ENCODE results near the gene PRDM1. TPM values are rescaled to one million over a fixed set of nuclear protein-coding genes. Genes with fewer than 3 reads are reported as not detected.

Gene PRDM1
- total and polyA plus RNA-seq, 2 donors (not counting 1 experiment from before 2014, with no cell fraction given): 6.9 to 9.6 TPM

DNA sequence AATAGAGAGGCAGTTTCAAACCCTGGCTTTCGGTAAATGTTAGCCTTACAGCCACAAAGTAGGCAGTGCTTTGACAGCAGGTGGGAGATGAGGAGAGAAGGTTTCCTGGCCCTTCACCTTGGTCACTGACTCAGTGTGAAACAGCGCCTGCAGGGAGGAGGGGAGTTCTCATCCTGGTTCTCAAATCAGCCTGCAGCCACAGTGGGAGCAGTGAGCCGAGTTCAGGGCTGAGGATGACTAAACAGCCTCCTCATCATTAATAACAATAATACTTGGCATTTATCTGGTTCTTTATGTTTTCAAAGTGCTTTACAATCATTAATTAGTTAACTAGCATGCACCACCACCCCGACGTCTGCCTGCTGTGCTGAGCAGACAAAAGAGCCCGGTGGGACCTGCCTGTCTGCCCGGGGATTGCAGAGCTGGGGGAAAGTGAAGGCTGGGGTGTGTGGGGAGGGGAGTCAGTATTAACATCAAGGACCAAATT is 59.6 kb downstream of the PRDM1 start:
- Histone ChIP-seq H3K4me3 (ENCODE audit: control extremely low read depth in 1 of 5, extremely low read depth in 1 of 5, insufficient read depth in 1 of 5, low read depth in 2 of 5, low read length in 4 of 5) (no peak overlapping the region), H3K27me3 (replicated peaks in 1 of 4; ENCODE audit: control extremely low read depth in 1 of 4, control insufficient read depth in 3 of 4, insufficient read depth in 4 of 4, low read length in 3 of 4) (no peaks in the 10 kb centered on the region), H3K4me1 (ENCODE audit: control insufficient read depth in 2 of 2, insufficient read depth in 2 of 2, low read length in 2 of 2) (peaks cover 18 to 25% of the 10 kb centered on the region in 2 donors), H3K9me3 (ENCODE audit: control extremely low read depth in 1 of 3, control insufficient read depth in 2 of 3, insufficient read depth in 1 of 3, low read length in 2 of 3) (no peaks in the 10 kb centered on the region), H3K79me2 (ENCODE audit: control insufficient read depth, insufficient read depth, low read length) (no peaks in the 10 kb centered on the region), H2AFZ (ENCODE audit: insufficient read depth, low read depth, low read length, poor library complexity, severe bottlenecking) (peak overlapping the region; percentile 1), H3K9ac (ENCODE audit: low read length) (no peak overlapping the region), H4K20me1 (ENCODE audit: control insufficient read depth, insufficient read depth, low read length, poor library complexity, severe bottlenecking) (no peaks in the 10 kb centered on the region), H3K36me3 (replicated peaks in 1 of 2; ENCODE audit: control extremely low read depth in 1 of 2, control insufficient read depth in 1 of 2, extremely low read depth in 1 of 2, insufficient read depth in 2 of 2, low read length in 1 of 2) (no peaks in the 10 kb centered on the region), H3K4me2 (replicated peaks; ENCODE audit: low read depth, low read length, poor library complexity, severe bottlenecking) (no peak overlapping the region), H3K27ac (ENCODE audit: low read length in 2 of 2) (no peak overlapping the region)
- Mint-ChIP-seq H3K4me1 (peaks cover 32% of the 10 kb centered on the region), H3K4me3 (no peak overlapping the region), H3K9me3 (ENCODE audit: insufficient read depth) (no peaks in the 10 kb centered on the region), H3K27me3 (no peaks in the 10 kb centered on the region), H3K27ac (no peak overlapping the region)
- TF ChIP-seq, protein P1, sequence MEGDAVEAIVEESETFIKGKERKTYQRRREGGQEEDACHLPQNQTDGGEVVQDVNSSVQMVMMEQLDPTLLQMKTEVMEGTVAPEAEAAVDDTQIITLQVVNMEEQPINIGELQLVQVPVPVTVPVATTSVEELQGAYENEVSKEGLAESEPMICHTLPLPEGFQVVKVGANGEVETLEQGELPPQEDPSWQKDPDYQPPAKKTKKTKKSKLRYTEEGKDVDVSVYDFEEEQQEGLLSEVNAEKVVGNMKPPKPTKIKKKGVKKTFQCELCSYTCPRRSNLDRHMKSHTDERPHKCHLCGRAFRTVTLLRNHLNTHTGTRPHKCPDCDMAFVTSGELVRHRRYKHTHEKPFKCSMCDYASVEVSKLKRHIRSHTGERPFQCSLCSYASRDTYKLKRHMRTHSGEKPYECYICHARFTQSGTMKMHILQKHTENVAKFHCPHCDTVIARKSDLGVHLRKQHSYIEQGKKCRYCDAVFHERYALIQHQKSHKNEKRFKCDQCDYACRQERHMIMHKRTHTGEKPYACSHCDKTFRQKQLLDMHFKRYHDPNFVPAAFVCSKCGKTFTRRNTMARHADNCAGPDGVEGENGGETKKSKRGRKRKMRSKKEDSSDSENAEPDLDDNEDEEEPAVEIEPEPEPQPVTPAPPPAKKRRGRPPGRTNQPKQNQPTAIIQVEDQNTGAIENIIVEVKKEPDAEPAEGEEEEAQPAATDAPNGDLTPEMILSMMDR (IDR thresholded peaks at IDR 0.05): no peak
- no peak for TF ChIP-seq EZH2 (IDR thresholded peaks at IDR 0.05; ENCODE audit: borderline replicate concordance, insufficient read depth, low read depth, low read length, poor library complexity, severe bottlenecking)
- CTCF ChIA-PET: interaction anchor here (1.0 kb wide), 1 partner anchor 676 kb away, joined by 3 read pairs; no protein-coding TSS in a partner anchor
- 74% methylated on average over 5 of the region's 7 CpGs for WGBS (ENCODE audit: insufficient coverage)
- intact Hi-C loops (cut with micrococcal nuclease): no loop called here
- POLR2A ChIA-PET: no interaction called here
- ATAC-seq (ENCODE audit: low read depth) (no peak), DNase-seq (no peak)

DNA sequence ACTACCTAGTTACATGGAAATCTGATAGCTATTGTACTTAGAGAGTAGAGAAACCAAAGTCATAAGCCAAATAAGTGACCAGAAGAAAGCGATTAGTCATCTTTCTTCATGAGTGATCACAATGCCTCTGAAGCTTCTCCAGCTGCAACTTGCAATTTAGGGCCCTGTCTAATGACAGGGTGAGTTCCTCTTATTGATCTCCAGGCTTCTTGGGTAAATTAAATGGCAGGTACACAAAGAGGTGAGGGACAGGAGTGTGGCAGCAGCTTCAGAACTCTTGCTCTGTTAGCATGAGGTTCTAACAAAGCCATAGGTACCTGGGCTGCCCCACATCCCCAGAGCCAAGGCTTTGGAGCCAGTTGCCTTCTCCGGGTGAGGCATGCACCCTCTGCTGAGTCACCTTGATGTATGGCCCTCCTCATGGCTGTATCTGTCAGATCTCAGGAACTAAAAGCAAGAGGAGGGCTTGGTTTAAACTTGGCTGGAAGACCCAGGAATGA is 60.8 kb downstream of the PRDM1 start:
- Histone ChIP-seq H2AFZ (ENCODE audit: insufficient read depth, low read depth, low read length, poor library complexity, severe bottlenecking) (no peak overlapping the region), H3K79me2 (ENCODE audit: control insufficient read depth, insufficient read depth, low read length) (no peaks in the 10 kb centered on the region), H4K20me1 (ENCODE audit: control insufficient read depth, insufficient read depth, low read length, poor library complexity, severe bottlenecking) (no peaks in the 10 kb centered on the region), H3K9me3 (ENCODE audit: control extremely low read depth in 1 of 3, control insufficient read depth in 2 of 3, insufficient read depth in 1 of 3, low read length in 2 of 3) (no peaks in the 10 kb centered on the region), H3K4me3 (ENCODE audit: control extremely low read depth in 1 of 5, extremely low read depth in 1 of 5, insufficient read depth in 1 of 5, low read depth in 2 of 5, low read length in 4 of 5) (no peak overlapping the region), H3K4me2 (replicated peaks; ENCODE audit: low read depth, low read length, poor library complexity, severe bottlenecking) (no peak overlapping the region), H3K27ac (ENCODE audit: low read length in 2 of 2) (no peak overlapping the region), H3K36me3 (replicated peaks in 1 of 2; ENCODE audit: control extremely low read depth in 1 of 2, control insufficient read depth in 1 of 2, extremely low read depth in 1 of 2, insufficient read depth in 2 of 2, low read length in 1 of 2) (no peaks in the 10 kb centered on the region), H3K4me1 (ENCODE audit: control insufficient read depth in 2 of 2, insufficient read depth in 2 of 2, low read length in 2 of 2) (peaks cover 10 to 16% of the 10 kb centered on the region in 2 donors), H3K9ac (ENCODE audit: low read length) (no peak overlapping the region), H3K27me3 (replicated peaks in 1 of 4; ENCODE audit: control extremely low read depth in 1 of 4, control insufficient read depth in 3 of 4, insufficient read depth in 4 of 4, low read length in 3 of 4) (no peaks in the 10 kb centered on the region)
- TF ChIP-seq, protein P1 (IDR thresholded peaks at IDR 0.05): no peak
- no peak for TF ChIP-seq EZH2 (IDR thresholded peaks at IDR 0.05; ENCODE audit: borderline replicate concordance, insufficient read depth, low read depth, low read length, poor library complexity, severe bottlenecking)
- WGBS (ENCODE audit: insufficient coverage): 89% methylated on average over 1 of the region's 2 CpGs
- intact Hi-C loops (cut with micrococcal nuclease): no loop called here
- H3K27me3 Mint-ChIP-seq: no peaks in the 10 kb centered on the region
- peaks cover 24% of the 10 kb centered on the region for H3K4me1 Mint-ChIP-seq
- H3K27ac Mint-ChIP-seq: no peak overlapping the region
- H3K4me3 Mint-ChIP-seq: no peak overlapping the region
- DNase-seq (no peak), ATAC-seq (ENCODE audit: low read depth) (no peak)
- ChIA-PET CTCF (interaction anchor here (0.9 to 1.5 kb wide), 2 partner anchors 57 to 76 kb away, joined by 3 read pairs; no protein-coding TSS in a partner anchor), POLR2A (no interaction called here)
- no peaks in the 10 kb centered on the region for H3K9me3 Mint-ChIP-seq (ENCODE audit: insufficient read depth)
